HepG2 (cell line): ENCODE data around the gene SYTL1. TPM values are rescaled to one million over a fixed set of nuclear protein-coding genes. Genes with fewer than 3 reads are reported as not detected.

Source experiments
- ATF7-NPFF ChIP-seq: sonication (generic); formaldehyde crosslinking; IDR thresholded peaks from 2 replicates; pipeline ENCODE4 v1.8.1; 2023; ENCODE audit warnings: mild to moderate bottlenecking, low read depth, missing genetic modification reagents, moderate library complexity
- DR1 ChIP-seq: sonication (generic); formaldehyde crosslinking; IDR thresholded peaks from 2 replicates; pipeline ENCODE4 v1.8.0; 2021; ENCODE audit warnings: mild to moderate bottlenecking, missing genetic modification reagents, inconsistent platforms
- FOXA1 ChIP-seq, 2 experiments: fragments of 450-650 bp in 1 of 2; sonication (generic) in 1 of 2; formaldehyde crosslinking in 1 of 2; IDR thresholded peaks; 2 replicates each; pipeline versions ENCODE4 v1.4.0 to v1.6.1; 2016 to 2020; ENCODE audit warnings: missing genetic modification reagents in 1 of 2
- FOXJ3 ChIP-seq: sonication (generic); formaldehyde crosslinking; IDR thresholded peaks from 2 replicates; pipeline ENCODE4 v1.4.0; 2020; ENCODE audit warnings: missing genetic modification reagents, mild to moderate bottlenecking, borderline replicate concordance
- GZF1 ChIP-seq: sonication (generic); formaldehyde crosslinking; IDR thresholded peaks from 2 replicates; pipeline ENCODE4 v1.5.1; 2020; ENCODE audit warnings: mild to moderate bottlenecking, missing genetic modification reagents
- KDM3A ChIP-seq: IDR thresholded peaks from 2 replicates; pipeline ENCODE4 v1.6.1; 2018; ENCODE audit warnings: low read depth, missing compliant biosample characterization
- KLF12 ChIP-seq: sonication (generic); formaldehyde crosslinking; IDR thresholded peaks from 2 replicates; pipeline ENCODE4 v1.4.0; 2020; ENCODE audit warnings: missing genetic modification reagents, borderline replicate concordance
- NPAS2 ChIP-seq: sonication (generic); formaldehyde crosslinking; IDR thresholded peaks from 2 replicates; pipeline ENCODE4 v1.8.0; 2022; ENCODE audit warnings: mild to moderate bottlenecking, missing genetic modification reagents, borderline replicate concordance
- ONECUT2 ChIP-seq: sonication (generic); formaldehyde crosslinking; IDR thresholded peaks from 2 replicates; pipeline ENCODE4 v1.4.0; 2020; ENCODE audit warnings: missing genetic modification reagents
- RBFOX2 ChIP-seq: fragments of 200-400 bp; formaldehyde crosslinking; IDR thresholded peaks from 2 replicates; pipeline ENCODE4 v1.6.1; 2017; ENCODE audit warnings: low read depth, mild to moderate bottlenecking, low read length
- RBM22 ChIP-seq: fragments of 200-400 bp; formaldehyde crosslinking; optimal IDR thresholded peaks from 2 replicates; pipeline ENCODE3; 2017; ENCODE audit warnings: mild to moderate bottlenecking, low read length, moderate library complexity
- SOX13 ChIP-seq, 3 experiments: fragments of 450-650 bp in 1 of 3; sonication (generic) in 1 of 3; formaldehyde crosslinking in 1 of 3; IDR thresholded peaks in 2 of 3; conservative IDR thresholded peaks in 1 of 3; 2 replicates each; pipeline versions ENCODE4 v1.5.0 to v1.6.1; 2016 to 2020; ENCODE audit warnings: antibody characterized with exemption in 1 of 3, mild to moderate bottlenecking in 1 of 3, missing compliant biosample characterization in 1 of 3, missing genetic modification reagents in 1 of 3, moderate library complexity in 1 of 3
- SP4 ChIP-seq: sonication (generic); formaldehyde crosslinking; IDR thresholded peaks from 2 replicates; pipeline ENCODE4 v1.8.1; 2023; ENCODE audit warnings: mild to moderate bottlenecking, missing genetic modification reagents
- SRF ChIP-seq: IDR thresholded peaks from 2 replicates; pipeline ENCODE4 v1.6.1; 2011; ENCODE audit warnings: mild to moderate bottlenecking, low read depth, low read length, moderate library complexity
- ZBTB4 ChIP-seq: sonication (generic); formaldehyde crosslinking; IDR thresholded peaks from 2 replicates; pipeline ENCODE4 v1.4.0; 2020; ENCODE audit warnings: missing genetic modification reagents, mild to moderate bottlenecking, borderline replicate concordance
- ZBTB7B ChIP-seq: sonication (generic); formaldehyde crosslinking; IDR thresholded peaks from 2 replicates; pipeline ENCODE4 v1.4.0; 2020; ENCODE audit warnings: missing genetic modification reagents
- ZFX ChIP-seq: sonication (generic); formaldehyde crosslinking; IDR thresholded peaks from 2 replicates; pipeline ENCODE4 v1.4.0; 2020; ENCODE audit warnings: mild to moderate bottlenecking, low read depth, missing genetic modification reagents, moderate library complexity
- ZNF350 ChIP-seq: sonication (generic); formaldehyde crosslinking; IDR thresholded peaks from 2 replicates; pipeline ENCODE4 v1.4.0; 2020; ENCODE audit warnings: mild to moderate bottlenecking, low read depth, missing genetic modification reagents, borderline replicate concordance
- ZNF547 ChIP-seq: sonication (generic); formaldehyde crosslinking; IDR thresholded peaks from 2 replicates; pipeline ENCODE4 v1.5.1; 2020; ENCODE audit warnings: mild to moderate bottlenecking, missing genetic modification reagents
- ZNF607 ChIP-seq: sonication (generic); formaldehyde crosslinking; IDR thresholded peaks from 2 replicates; pipeline ENCODE4 v1.5.1; 2020; ENCODE audit warnings: missing genetic modification reagents, mild to moderate bottlenecking, borderline replicate concordance
- ZNF629 ChIP-seq: sonication (generic); formaldehyde crosslinking; conservative IDR thresholded peaks from 2 replicates; pipeline ENCODE4 v1.5.0; 2020; ENCODE audit warnings: missing genetic modification reagents
- polyA plus RNA-seq, 8 experiments: library from polyadenylated mRNA; depleted of rRNA in 3 of 8; stranded (reverse) in 7 of 8; unstranded in 1 of 8; fragments of >200 nt; fragmentation: Illumina TruSeq in 4 of 8; extraction: Trizol in 4 of 8; gene quantifications; 2 replicates each; pipeline versions ENCODE4 v1.2.1 to v1.2.3, GENCODE V29; 2011 to 2016; ENCODE audit warnings: low read depth in 4 of 8, missing spikeins in 1 of 8, mixed read lengths in 1 of 8; ENCODE audit not compliant: insufficient read depth in 1 of 8
- total RNA-seq, 5 experiments: library from RNA; depleted of rRNA; stranded (reverse); fragments of >200 nt; fragmentation: Illumina TruSeq; extraction: Trizol; gene quantifications; 2 replicates each; pipeline ENCODE4 v1.2.3, GENCODE V29; 2016; ENCODE audit warnings: low read depth in 1 of 5
- TF ChIP-seq, protein P1 (sequence below): IDR thresholded peaks from 2 replicates; pipeline ENCODE4 v1.6.1; 2016

Gene SYTL1
- total and polyA plus RNA-seq, 2 of the 13 experiments (the other 11 are each of a cell fraction or from before 2014, with no cell fraction given) = 11.1 to 17.8 TPM

DNA sequence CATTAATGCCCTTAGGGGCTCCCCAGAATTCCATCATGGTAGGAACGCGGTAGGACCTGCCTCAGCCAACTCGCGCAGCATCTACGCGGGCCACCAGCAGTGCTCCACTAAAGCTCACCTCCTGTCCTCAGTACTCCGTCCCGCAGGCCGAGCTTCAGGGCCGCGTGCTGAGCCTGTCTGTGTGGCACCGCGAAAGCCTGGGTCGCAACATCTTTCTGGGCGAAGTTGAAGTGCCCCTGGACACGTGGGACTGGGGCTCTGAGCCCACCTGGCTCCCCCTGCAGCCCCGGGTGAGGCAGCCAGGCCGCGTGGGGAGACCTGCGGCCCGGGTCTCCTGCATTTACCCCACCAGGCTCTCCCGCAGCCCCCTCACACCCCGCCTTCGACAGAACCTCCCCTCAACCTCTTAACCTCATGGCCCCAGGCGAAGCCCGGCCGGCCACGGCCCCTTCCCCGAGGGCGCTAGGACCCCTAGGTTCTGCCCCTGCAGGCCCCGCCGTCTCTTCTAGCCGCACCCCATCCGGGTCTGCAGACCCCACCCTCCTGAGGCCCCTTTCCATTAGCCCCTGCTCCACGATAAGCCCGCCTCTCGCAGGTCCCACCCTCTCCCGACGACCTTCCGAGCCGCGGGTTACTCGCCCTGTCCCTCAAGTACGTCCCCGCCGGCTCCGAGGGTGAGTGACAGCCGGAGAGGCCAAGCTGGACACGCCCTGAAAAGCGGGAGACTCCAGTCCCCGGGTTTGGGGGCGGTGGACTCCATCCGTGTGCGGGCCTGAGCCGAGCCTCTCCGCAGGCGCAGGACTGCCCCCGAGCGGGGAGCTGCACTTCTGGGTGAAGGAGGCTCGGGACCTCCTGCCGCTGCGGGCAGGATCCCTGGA lies 9.1 kb downstream of the SYTL1 start (continued):
- TF ChIP-seq ZNF629 (CRISPR knock-in tag) = 0 out of 2 replicates have a peak, but pooled peaks have one; percentile 17
- no peak for TF ChIP-seq SRF
- TF ChIP-seq DR1 (CRISPR knock-in tag) = no peak
- no peak for TF ChIP-seq ZNF350
- no peak for TF ChIP-seq NPAS2 (CRISPR knock-in tag)
- TF ChIP-seq ZNF547 (CRISPR knock-in tag) = 0 out of 2 replicates have a peak, but pooled peaks have one; percentile 42
- no peak for TF ChIP-seq ATF7-NPFF (CRISPR knock-in tag)
- TF ChIP-seq, protein P1, sequence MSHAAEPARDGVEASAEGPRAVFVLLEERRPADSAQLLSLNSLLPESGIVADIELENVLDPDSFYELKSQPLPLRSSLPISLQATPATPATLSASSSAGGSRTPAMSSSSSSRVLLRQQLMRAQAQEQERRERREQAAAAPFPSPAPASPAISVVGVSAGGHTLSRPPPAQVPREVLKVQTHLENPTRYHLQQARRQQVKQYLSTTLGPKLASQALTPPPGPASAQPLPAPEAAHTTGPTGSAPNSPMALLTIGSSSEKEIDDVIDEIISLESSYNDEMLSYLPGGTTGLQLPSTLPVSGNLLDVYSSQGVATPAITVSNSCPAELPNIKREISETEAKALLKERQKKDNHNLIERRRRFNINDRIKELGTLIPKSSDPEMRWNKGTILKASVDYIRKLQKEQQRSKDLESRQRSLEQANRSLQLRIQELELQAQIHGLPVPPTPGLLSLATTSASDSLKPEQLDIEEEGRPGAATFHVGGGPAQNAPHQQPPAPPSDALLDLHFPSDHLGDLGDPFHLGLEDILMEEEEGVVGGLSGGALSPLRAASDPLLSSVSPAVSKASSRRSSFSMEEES (CRISPR knock-in tag) = no peak
- TF ChIP-seq ZNF607 (CRISPR knock-in tag) = 0 out of 2 replicates have a peak, but pooled peaks have one; percentile 39
- TF ChIP-seq ONECUT2 = no peak
- TF ChIP-seq SOX13 (IDR thresholded peaks at IDR 0.05) = no peak
- TF ChIP-seq SOX13 (CRISPR knock-in tag; conservative IDR thresholded peaks at IDR 0.05 in 1 of 2, IDR thresholded peaks at IDR 0.05 in 1 of 2) = peak in 1 of 2 experiments; percentile 5; a peak in 1 of 4 replicates
- 0 out of 2 replicates have a peak, but pooled peaks have one; percentile 16 for TF ChIP-seq ZBTB4 (CRISPR knock-in tag)
- TF ChIP-seq GZF1 (CRISPR knock-in tag) = no peak
- TF ChIP-seq RBFOX2 = peak; percentile 35; the same call in 1 of the 2 replicates
- peak; percentile 42; the same call in 1 of the 2 replicates for TF ChIP-seq KLF12 (CRISPR knock-in tag)
- TF ChIP-seq FOXJ3 (CRISPR knock-in tag) = no peak
- TF ChIP-seq ZBTB7B (CRISPR knock-in tag) = 0 out of 2 replicates have a peak, but pooled peaks have one; percentile 24
- no peak for TF ChIP-seq FOXA1 (IDR thresholded peaks at IDR 0.05)
- TF ChIP-seq FOXA1 (CRISPR knock-in tag; IDR thresholded peaks at IDR 0.05) = no peak
- TF ChIP-seq KDM3A (CRISPR knock-in tag) = no peak
- peak; percentile 35 for TF ChIP-seq RBM22
- 0 out of 2 replicates have a peak, but pooled peaks have one; percentile 24 for TF ChIP-seq ZFX (CRISPR knock-in tag)
- peak; percentile 65; the same call in 1 of the 2 replicates for TF ChIP-seq SP4 (CRISPR knock-in tag)
